PC-9 (cell line): ENCODE results near the gene TBC1D22A. TPM values are rescaled to one million over a fixed set of nuclear protein-coding genes. Genes with fewer than 3 reads are reported as not detected.

Source experiments
- BruUV-seq: library from RNA; stranded (reverse); fragments of 400-500 nt; replicated peaks from 2 replicates; lab custom pipeline; 2021; lab: Mats Ljungman, UMichigan
- CTCF ChIA-PET: fragments of 300-600 bp; sonication (Branson Sonifier 250); formaldehyde crosslinking; loops from one replicate; lab custom pipeline; 2022; ENCODE audit warnings: antibody characterized with exemption; lab: Charles Lee
- POLR2A ChIA-PET: fragments of 300-600 bp; sonication (Branson Sonifier 250); formaldehyde crosslinking; loops from one replicate; lab custom pipeline; 2022; ENCODE audit warnings: antibody characterized with exemption; ENCODE audit not compliant: unreplicated experiment; lab: Charles Lee
- DNase-seq, 2 experiments: peaks; one replicate each; pipeline versions ENCODE4 v3.0.0 to v3.0.0-alpha.2; 2015 to 2022; ENCODE audit warnings: mixed read lengths in 1 of 2
- H2AFZ ChIP-seq: fragments of 200-600 bp; sonication (generic); 2 replicates; pipeline ENCODE4 v1.8.1; 2017; ENCODE audit warnings: antibody characterized with exemption
- H3F3A ChIP-seq: fragments of 200-600 bp; sonication (generic); 2 replicates; pipeline ENCODE4 v1.8.1; 2017; ENCODE audit warnings: antibody characterized with exemption, mild to moderate bottlenecking, low read depth; ENCODE audit not compliant: insufficient read depth
- H3K27ac ChIP-seq: fragments of 200-600 bp; sonication (generic); 2 replicates; pipeline ENCODE4 v1.6.1; 2016; ENCODE audit warnings: mixed run types
- H3K27me3 ChIP-seq: fragments of 200-600 bp; sonication (generic); 2 replicates; pipeline ENCODE4 v1.6.1; 2016; ENCODE audit warnings: low read depth, mixed run types; ENCODE audit not compliant: insufficient read depth
- H3K36me3 ChIP-seq: fragments of 200-600 bp; sonication (generic); 2 replicates; pipeline ENCODE4 v1.6.1; 2016; ENCODE audit warnings: low read depth, mixed run types
- H3K4me1 ChIP-seq: fragments of 200-600 bp; sonication (generic); replicated peaks from 2 replicates; pipeline ENCODE4 v1.6.1; 2016; ENCODE audit warnings: mixed run types; ENCODE audit not compliant: insufficient read depth
- H3K4me2 ChIP-seq: fragments of 200-600 bp; sonication (generic); 2 replicates; pipeline ENCODE4 v1.6.1; 2017; ENCODE audit warnings: mixed run types
- H3K4me3 ChIP-seq: fragments of 200-600 bp; sonication (generic); 2 replicates; pipeline ENCODE4 v1.6.1; 2016; ENCODE audit warnings: mixed run types
- H3K79me2 ChIP-seq: fragments of 200-600 bp; sonication (generic); 2 replicates; pipeline ENCODE4 v1.6.1; 2017; ENCODE audit warnings: low read depth, mixed run types
- H3K9me2 ChIP-seq: fragments of 200-600 bp; sonication (generic); 2 replicates; pipeline ENCODE4 v1.8.1; 2017; ENCODE audit warnings: mild to moderate bottlenecking; ENCODE audit not compliant: insufficient read depth
- H3K9me3 ChIP-seq: fragments of 200-600 bp; sonication (generic); 2 replicates; pipeline ENCODE4 v1.8.1; 2016; ENCODE audit warnings: low read depth; ENCODE audit not compliant: insufficient read depth
- H4K20me1 ChIP-seq: fragments of 200-600 bp; sonication (generic); 2 replicates; pipeline ENCODE4 v1.8.1; 2017; ENCODE audit not compliant: insufficient read depth
- EZH2 ChIP-seq: fragments of 200-600 bp; sonication (generic); IDR thresholded peaks from 2 replicates; pipeline ENCODE4 v1.8.0; 2017; ENCODE audit warnings: antibody characterized with exemption, low read depth
- intact Hi-C: fragments of 100-400 bp; cut with micrococcal nuclease; formaldehyde crosslinking; loops from one replicate; pipeline ENCODE4 v1.10.0; 2022; ENCODE audit not compliant: unreplicated experiment
- total RNA-seq: library from RNA; stranded (reverse); gene quantifications from 2 replicates; pipeline ENCODE4 v1.2.3, GENCODE V29; 2021
- TF ChIP-seq, protein P1 (sequence below): fragments of 200-600 bp; sonication (generic); conservative IDR thresholded peaks from 2 replicates; pipeline ENCODE4 v1.6.1; 2017; ENCODE audit warnings: mixed run types, antibody characterized with exemption, mild to moderate bottlenecking, moderate library complexity

TBC1D22A gene
- total RNA-seq, 1 experiment from 2014 or later, result 40.3 TPM

DNA sequence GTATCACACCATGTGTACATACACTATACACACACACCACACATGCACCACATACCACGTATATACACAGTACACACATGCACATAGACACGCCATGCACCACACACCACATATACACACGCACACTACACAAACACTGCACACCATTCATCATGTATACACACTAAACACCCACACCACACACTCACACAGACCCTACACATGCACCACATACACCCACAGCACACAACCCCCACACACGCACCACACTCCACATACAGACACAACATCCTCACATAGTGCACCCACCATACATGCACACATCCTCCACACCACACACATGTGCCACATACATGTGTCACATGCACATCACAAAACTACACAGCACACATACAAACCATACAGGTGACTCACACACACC lies 397.1 kb downstream of the TBC1D22A start:
- no peaks in the 10 kb centered on the region for H3K79me2 ChIP-seq
- no peak overlapping the region for H3K4me3 ChIP-seq
- CTCF ChIA-PET, result no interaction called here
- no peak for DNase-seq
- no peaks in the 10 kb centered on the region for H3K9me2 ChIP-seq
- H3K27ac ChIP-seq, result no peak overlapping the region
- no peak overlapping the region for H2AFZ ChIP-seq
- H3F3A ChIP-seq, result 0 out of 2 replicates have a peak, but pooled peaks cover 7% of the 10 kb centered on the region
- H3K4me2 ChIP-seq, result no peak overlapping the region
- peaks cover 11% of the 10 kb centered on the region for H4K20me1 ChIP-seq
- H3K9me3 ChIP-seq, result no peaks in the 10 kb centered on the region
- H3K36me3 ChIP-seq, result no peaks in the 10 kb centered on the region
- TF ChIP-seq, protein P1, sequence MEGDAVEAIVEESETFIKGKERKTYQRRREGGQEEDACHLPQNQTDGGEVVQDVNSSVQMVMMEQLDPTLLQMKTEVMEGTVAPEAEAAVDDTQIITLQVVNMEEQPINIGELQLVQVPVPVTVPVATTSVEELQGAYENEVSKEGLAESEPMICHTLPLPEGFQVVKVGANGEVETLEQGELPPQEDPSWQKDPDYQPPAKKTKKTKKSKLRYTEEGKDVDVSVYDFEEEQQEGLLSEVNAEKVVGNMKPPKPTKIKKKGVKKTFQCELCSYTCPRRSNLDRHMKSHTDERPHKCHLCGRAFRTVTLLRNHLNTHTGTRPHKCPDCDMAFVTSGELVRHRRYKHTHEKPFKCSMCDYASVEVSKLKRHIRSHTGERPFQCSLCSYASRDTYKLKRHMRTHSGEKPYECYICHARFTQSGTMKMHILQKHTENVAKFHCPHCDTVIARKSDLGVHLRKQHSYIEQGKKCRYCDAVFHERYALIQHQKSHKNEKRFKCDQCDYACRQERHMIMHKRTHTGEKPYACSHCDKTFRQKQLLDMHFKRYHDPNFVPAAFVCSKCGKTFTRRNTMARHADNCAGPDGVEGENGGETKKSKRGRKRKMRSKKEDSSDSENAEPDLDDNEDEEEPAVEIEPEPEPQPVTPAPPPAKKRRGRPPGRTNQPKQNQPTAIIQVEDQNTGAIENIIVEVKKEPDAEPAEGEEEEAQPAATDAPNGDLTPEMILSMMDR, result no peak
- TF ChIP-seq EZH2, result no peak
- BruUV-seq, result no TSS peak
- POLR2A ChIA-PET, result no interaction called here
- no peaks in the 10 kb centered on the region for H3K4me1 ChIP-seq
- H3K27me3 ChIP-seq, result no peaks in the 10 kb centered on the region
- intact Hi-C loops, result no loop called here

DNA sequence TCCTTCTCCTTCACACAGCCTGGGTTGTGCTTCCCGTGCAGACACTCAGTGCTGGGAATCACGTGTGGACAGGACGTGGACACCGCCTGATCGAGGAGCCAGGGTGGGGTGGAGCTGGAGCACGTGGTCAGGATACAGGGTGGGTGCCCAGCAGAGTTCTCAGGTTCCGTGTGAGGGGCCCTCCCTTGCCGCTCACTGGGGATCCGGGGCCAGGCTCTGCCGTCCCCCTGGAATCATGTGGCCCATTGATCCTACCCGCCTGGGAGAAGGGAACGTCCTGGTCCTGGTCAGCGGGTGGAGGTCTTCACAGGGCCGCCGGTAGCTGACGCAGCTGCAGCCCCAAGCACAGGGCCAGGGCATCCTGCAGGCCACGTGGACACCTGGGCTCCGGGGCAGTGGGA lies 397.7 kb downstream of the TBC1D22A start:
- Histone ChIP-seq H3F3A (0 out of 2 replicates have a peak, but pooled peaks cover 7% of the 10 kb centered on the region), H3K4me3 (no peak overlapping the region), H3K36me3 (no peaks in the 10 kb centered on the region), H3K79me2 (no peaks in the 10 kb centered on the region), H3K27me3 (no peaks in the 10 kb centered on the region), H3K9me2 (no peaks in the 10 kb centered on the region), H3K4me2 (no peak overlapping the region), H2AFZ (no peak overlapping the region), H4K20me1 (peaks cover 12% of the 10 kb centered on the region), H3K9me3 (no peaks in the 10 kb centered on the region), H3K4me1 (no peaks in the 10 kb centered on the region), H3K27ac (no peak overlapping the region)
- intact Hi-C loops, result no loop called here
- POLR2A ChIA-PET, result no interaction called here
- CTCF ChIA-PET, result no interaction called here
- TF ChIP-seq, protein P1, result no peak
- TF ChIP-seq EZH2, result no peak
- DNase-seq, result no peak
- BruUV-seq, result no TSS peak

DNA sequence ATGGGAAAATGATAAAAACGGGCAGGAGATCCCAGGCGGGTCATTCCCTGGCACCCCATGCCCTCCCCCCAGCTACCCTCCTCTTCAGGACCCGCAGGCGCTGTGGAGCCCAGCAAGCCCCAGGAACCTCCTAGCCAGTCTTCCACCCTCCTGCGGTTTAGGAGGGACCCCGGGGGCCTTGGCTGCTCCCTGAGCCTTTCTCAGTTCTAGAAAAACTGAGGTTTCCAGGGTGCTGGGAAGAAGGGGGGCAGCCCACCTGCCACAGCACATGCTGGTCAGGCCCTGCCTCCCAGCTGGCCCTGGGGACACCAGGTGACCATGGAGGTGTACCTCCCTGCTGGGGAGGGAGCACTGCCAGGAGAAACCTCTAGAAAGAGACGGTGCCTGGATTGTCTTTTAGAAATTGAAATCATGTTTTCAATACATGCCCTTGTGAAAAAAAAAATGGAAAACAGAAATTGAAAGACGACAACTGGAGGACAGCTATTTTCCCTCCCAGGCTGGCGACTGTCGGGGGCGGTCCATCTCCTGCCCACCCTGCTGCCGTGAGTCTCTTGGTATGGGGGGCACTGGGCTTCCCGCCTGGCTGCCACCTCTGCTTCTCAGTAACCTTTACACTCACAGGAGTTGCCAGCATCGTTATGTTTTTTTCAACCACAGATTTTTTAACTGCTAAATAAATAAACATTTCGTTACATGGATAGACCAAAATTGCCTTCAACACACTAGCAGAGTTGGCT lies 398.5 kb downstream of the TBC1D22A start:
- DNase-seq, result no peak
- no TSS peak for BruUV-seq
- Histone ChIP-seq H3K4me2 (no peak overlapping the region), H3K9me3 (no peaks in the 10 kb centered on the region), H3K79me2 (no peaks in the 10 kb centered on the region), H4K20me1 (peaks cover 17% of the 10 kb centered on the region), H2AFZ (no peak overlapping the region), H3K36me3 (no peaks in the 10 kb centered on the region), H3F3A (0 out of 2 replicates have a peak, but pooled peaks cover 7% of the 10 kb centered on the region), H3K27ac (no peak overlapping the region), H3K9me2 (no peaks in the 10 kb centered on the region), H3K27me3 (no peaks in the 10 kb centered on the region), H3K4me1 (no peaks in the 10 kb centered on the region), H3K4me3 (no peak overlapping the region)
- ChIA-PET POLR2A (no interaction called here), CTCF (no interaction called here)
- TF ChIP-seq EZH2, result no peak
- TF ChIP-seq, protein P1, result no peak
- intact Hi-C loops, result no loop called here
